Lung (tissue), 12 donors: Measurements from ENCODE around the gene DHRS3. TPM values are rescaled to one million over a fixed set of nuclear protein-coding genes. Genes with fewer than 3 reads are reported as not detected.

ENCODE experiments used
- ATAC-seq: fragments of 200-7000 bp; cut with Tn5 transposase; one replicate; pipeline ENCODE4 v1.9.1; 2020; ENCODE audit warnings: moderate number of reproducible peaks; ENCODE audit not compliant: insufficient read depth, low FRiP score
- DNase-seq, 3 donors: peaks; one replicate each; pipeline ENCODE4 v3.0.0-alpha.2; 2013 to 2017
- H3K27ac ChIP-seq, 2 donors: one replicate each; pipeline ENCODE4 v1.5.1; 2013; ENCODE audit warnings: mild to moderate bottlenecking in 2 of 2, moderate library complexity in 2 of 2, control low read depth in 1 of 2, inconsistent platforms in 1 of 2, low read depth in 1 of 2, low read length in 1 of 2
- H3K27me3 ChIP-seq, 3 donors: one replicate each; pipeline ENCODE4 v1.5.1; 2013; ENCODE audit warnings: low read length in 2 of 3; ENCODE audit not compliant: control insufficient read depth in 3 of 3, insufficient read depth in 3 of 3
- H3K36me3 ChIP-seq, 4 donors: one replicate each; pipeline ENCODE4 v1.5.1; 2013; ENCODE audit warnings: low read length in 4 of 4, mild to moderate bottlenecking in 1 of 4, moderate library complexity in 1 of 4; ENCODE audit not compliant: control insufficient read depth in 4 of 4, insufficient read depth in 4 of 4
- H3K4me1 ChIP-seq, 5 donors: one replicate each; pipeline ENCODE4 v1.5.1; 2013; ENCODE audit warnings: low read length in 5 of 5, mild to moderate bottlenecking in 2 of 5, moderate library complexity in 1 of 5; ENCODE audit not compliant: control insufficient read depth in 5 of 5, insufficient read depth in 5 of 5
- H3K4me3 ChIP-seq: one replicate; pipeline ENCODE4 v1.5.1; 2013; ENCODE audit warnings: mild to moderate bottlenecking, control low read depth, moderate library complexity
- H3K9ac ChIP-seq, 2 donors: one replicate each; pipeline ENCODE4 v1.5.1; 2013; ENCODE audit warnings: low read length in 2 of 2, control low read depth in 1 of 2; ENCODE audit not compliant: insufficient read depth in 1 of 2
- H3K9me3 ChIP-seq, 4 donors: one replicate each; pipeline ENCODE4 v1.5.1; 2013; ENCODE audit warnings: low read length in 3 of 4, mild to moderate bottlenecking in 1 of 4, moderate library complexity in 1 of 4; ENCODE audit not compliant: control insufficient read depth in 4 of 4, insufficient read depth in 3 of 4
- CTCF ChIP-seq: IDR thresholded peaks from 2 replicates; pipeline ENCODE4 v1.5.1; 2012; ENCODE audit warnings: mild to moderate bottlenecking; ENCODE audit errors: control extremely low read depth, extremely low read depth
- WGBS, 2 donors: extraction: QIAGEN DNeasy Blood & Tissue Kit; methylation state at CpG; one replicate each; pipeline ENCODE4 v1.1.7; 2013; 5-methylcytosine and 5-hydroxymethylcytosine counted together
- polyA plus RNA-seq, 2 donors: library from polyadenylated mRNA; stranded (reverse); fragments of 200-250 nt; gene quantifications; one replicate each; pipeline ENCODE4 v1.2.1, GENCODE V29; 2013
- total RNA-seq, 2 donors: library from RNA; depleted of rRNA in 1 of 2; stranded (reverse); fragments of >200 nt in 1 of 2; gene quantifications; one replicate each; pipeline ENCODE4 v1.2.1, GENCODE V29; 2014 to 2021
- donor health status: control.
- donor health status: control.
- donor health status: Bipolar disorder and iron deficiency.
- donor health status: healthy.
- donor health status: DM: yes; HTN: yes; CAD: no.

DHRS3 gene
- total and polyA plus RNA-seq, 4 donors: 56.7 to 109 (median 79.8) TPM

- ATAC-seq: no peak
- Histone ChIP-seq H3K4me1 (peaks cover 0 to 5% (median 0%) of the 10 kb centered on the region in 5 donors), H3K9me3 (peaks cover 0 to 10% (median 0%) of the 10 kb centered on the region in 4 donors), H3K27me3 (no peaks in the 10 kb centered on the region), H3K9ac (no peak overlapping the region), H3K4me3 (no peak overlapping the region), H3K36me3 (no peaks in the 10 kb centered on the region), H3K27ac (no peak overlapping the region)
- 88% methylated on average over 2 of the region's 2 CpGs for WGBS, 2 donors
- no peak for TF ChIP-seq CTCF
- DNase-seq: no peak
These were observed 26.8 kb upstream of the DHRS3 start for GRCh38 chr1:12644829-12645228.

- Histone ChIP-seq H3K4me3 (no peak overlapping the region), H3K27ac (no peak overlapping the region), H3K27me3 (no peaks in the 10 kb centered on the region), H3K9me3 (peaks cover 0 to 16% (median 2%) of the 10 kb centered on the region in 4 donors), H3K36me3 (no peaks in the 10 kb centered on the region), H3K4me1 (peaks cover 0 to 5% (median 0%) of the 10 kb centered on the region in 5 donors), H3K9ac (no peak overlapping the region)
- 90 to 92% methylated on average over 2 of the region's 2 CpGs for WGBS, 2 donors
- no peak for DNase-seq
- no peak for ATAC-seq
- no peak for TF ChIP-seq CTCF
These were observed 26.2 kb upstream of the DHRS3 start for GRCh38 chr1:12644237-12644636.

GRCh38 chr1:12643785-12644184, 25.8 kb upstream of the DHRS3 start, which contains the start of gene AADACL4:
TSS of gene AADACL4 (plus strand) at chr1:12644085. CDS start at chr1:12644547, 462 bp downstream.
- no peak within 1 kb of the TSS for H3K27ac ChIP-seq
- H3K27me3 ChIP-seq: no peaks in the 10 kb centered on the region
- DNase-seq (no peak), ATAC-seq (no peak)
- H3K9me3 ChIP-seq: peaks cover 0 to 18% (median 3%) of the 10 kb centered on the region in 4 donors
- 88 to 93% methylated on average over 7 of the region's 7 CpGs for WGBS, 2 donors
- H3K9ac ChIP-seq: no peak within 1 kb of the TSS
- no peaks in the 10 kb centered on the region for H3K36me3 ChIP-seq
- TF ChIP-seq CTCF: no peak
- peaks cover 0 to 5% (median 0%) of the 10 kb centered on the region in 5 donors for H3K4me1 ChIP-seq
- H3K4me3 ChIP-seq: no peak within 1 kb of the TSS

GRCh38 chr1:12643079-12643478, 25.1 kb upstream of the DHRS3 start:
- no peak for DNase-seq
- H3K9me3 ChIP-seq: peaks cover 0 to 18% (median 3%) of the 10 kb centered on the region in 4 donors

More at GRCh38 chr1:12643079-12643478, 25.1 kb upstream of the DHRS3 start:
- TF ChIP-seq CTCF: no peak
- ATAC-seq: no peak
- 94 to 97% methylated on average over 2 of the region's 2 CpGs for WGBS, 2 donors
- Histone ChIP-seq H3K4me1 (peaks cover 0 to 5% (median 0%) of the 10 kb centered on the region in 5 donors), H3K27ac (no peak overlapping the region), H3K36me3 (no peaks in the 10 kb centered on the region), H3K27me3 (no peaks in the 10 kb centered on the region), H3K9ac (no peak overlapping the region), H3K4me3 (no peak overlapping the region)
